Measurements from ENCODE around the gene KIF16B. TPM values are rescaled to one million over a fixed set of nuclear protein-coding genes. Genes with fewer than 3 reads are reported as not detected.

The KIF16B gene
- total RNA-seq, 2 experiments from 2014 or later: 3.5 to 4.2 TPM

- TF ChIP-seq, protein P1, sequence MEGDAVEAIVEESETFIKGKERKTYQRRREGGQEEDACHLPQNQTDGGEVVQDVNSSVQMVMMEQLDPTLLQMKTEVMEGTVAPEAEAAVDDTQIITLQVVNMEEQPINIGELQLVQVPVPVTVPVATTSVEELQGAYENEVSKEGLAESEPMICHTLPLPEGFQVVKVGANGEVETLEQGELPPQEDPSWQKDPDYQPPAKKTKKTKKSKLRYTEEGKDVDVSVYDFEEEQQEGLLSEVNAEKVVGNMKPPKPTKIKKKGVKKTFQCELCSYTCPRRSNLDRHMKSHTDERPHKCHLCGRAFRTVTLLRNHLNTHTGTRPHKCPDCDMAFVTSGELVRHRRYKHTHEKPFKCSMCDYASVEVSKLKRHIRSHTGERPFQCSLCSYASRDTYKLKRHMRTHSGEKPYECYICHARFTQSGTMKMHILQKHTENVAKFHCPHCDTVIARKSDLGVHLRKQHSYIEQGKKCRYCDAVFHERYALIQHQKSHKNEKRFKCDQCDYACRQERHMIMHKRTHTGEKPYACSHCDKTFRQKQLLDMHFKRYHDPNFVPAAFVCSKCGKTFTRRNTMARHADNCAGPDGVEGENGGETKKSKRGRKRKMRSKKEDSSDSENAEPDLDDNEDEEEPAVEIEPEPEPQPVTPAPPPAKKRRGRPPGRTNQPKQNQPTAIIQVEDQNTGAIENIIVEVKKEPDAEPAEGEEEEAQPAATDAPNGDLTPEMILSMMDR (IDR thresholded peaks at IDR 0.05): no peak
- Mint-ChIP-seq H3K27me3 (no peaks in the 10 kb centered on the region), H3K9me3 (no peaks in the 10 kb centered on the region), H3K4me3 (no peak overlapping the region), H3K36me3 (ENCODE audit: low read depth) (no peaks in the 10 kb centered on the region), H3K27ac (no peak overlapping the region), H3K4me1 (ENCODE audit: low read depth) (no peaks in the 10 kb centered on the region)
- ChIA-PET POLR2A (no interaction called here), CTCF (no interaction called here)
- DNase-seq: no peak
- ATAC-seq: no peak
- intact Hi-C loops (cut with micrococcal nuclease): no loop called here
Observed at GRCh38 chr20:16257021-16257420, 316.2 kb downstream of the KIF16B start.

- Mint-ChIP-seq H3K4me3 (no peak overlapping the region), H3K36me3 (ENCODE audit: low read depth) (no peaks in the 10 kb centered on the region), H3K4me1 (ENCODE audit: low read depth) (no peaks in the 10 kb centered on the region), H3K27me3 (no peaks in the 10 kb centered on the region), H3K27ac (no peak overlapping the region), H3K9me3 (no peaks in the 10 kb centered on the region)
- ChIA-PET POLR2A (no interaction called here), CTCF (no interaction called here)
- intact Hi-C loops (cut with micrococcal nuclease): no loop called here
- ATAC-seq (no peak), DNase-seq (no peak)
- TF ChIP-seq, protein P1 (IDR thresholded peaks at IDR 0.05): no peak
Observed at GRCh38 chr20:16246870-16247269, 326.4 kb downstream of the KIF16B start.

- Mint-ChIP-seq H3K36me3 (ENCODE audit: low read depth) (no peaks in the 10 kb centered on the region), H3K4me3 (no peak overlapping the region), H3K4me1 (ENCODE audit: low read depth) (no peaks in the 10 kb centered on the region), H3K27me3 (no peaks in the 10 kb centered on the region), H3K9me3 (no peaks in the 10 kb centered on the region), H3K27ac (no peak overlapping the region)
- ChIA-PET POLR2A (no interaction called here), CTCF (no interaction called here)
- ATAC-seq (no peak), DNase-seq (no peak)
- TF ChIP-seq, protein P1 (IDR thresholded peaks at IDR 0.05): no peak
- intact Hi-C loops (cut with micrococcal nuclease): no loop called here
Observed at GRCh38 chr20:16246291-16246690, 327.0 kb downstream of the KIF16B start.

DNA sequence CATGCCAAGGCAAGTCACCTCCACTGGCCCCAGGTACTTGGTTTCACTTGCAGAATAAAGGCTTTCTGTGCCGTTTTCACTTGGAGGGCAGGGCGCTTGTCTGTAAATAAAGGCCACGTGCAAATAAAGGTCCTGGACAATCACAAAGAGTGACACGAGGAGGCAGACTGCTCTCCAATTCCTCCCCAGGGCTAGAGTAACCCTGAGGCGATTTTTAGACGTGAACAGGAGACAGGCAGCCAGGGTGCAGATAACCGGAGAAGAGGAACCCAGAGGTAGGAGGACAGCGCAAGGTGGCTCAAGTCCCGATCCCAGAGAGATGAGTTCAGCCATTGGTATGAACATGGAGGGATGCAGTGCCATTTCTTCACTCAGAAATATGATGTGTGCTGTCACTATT lies 327.4 kb downstream of the KIF16B start:
- no peaks in the 10 kb centered on the region for H3K4me1 Mint-ChIP-seq (ENCODE audit: low read depth)
- no peaks in the 10 kb centered on the region for H3K36me3 Mint-ChIP-seq (ENCODE audit: low read depth)
- ATAC-seq (no peak), DNase-seq (no peak)
- H3K27me3 Mint-ChIP-seq: no peaks in the 10 kb centered on the region
- H3K27ac Mint-ChIP-seq: no peak overlapping the region
- TF ChIP-seq, protein P1 (IDR thresholded peaks at IDR 0.05): no peak
- no peak overlapping the region for H3K4me3 Mint-ChIP-seq
- CTCF ChIA-PET: no interaction called here
- POLR2A ChIA-PET: no interaction called here
- intact Hi-C loops (cut with micrococcal nuclease): no loop called here
- no peaks in the 10 kb centered on the region for H3K9me3 Mint-ChIP-seq

- H3K27me3 Mint-ChIP-seq: no peaks in the 10 kb centered on the region
- ChIA-PET POLR2A (no interaction called here), CTCF (no interaction called here)
- no peak overlapping the region for H3K4me3 Mint-ChIP-seq
- no peaks in the 10 kb centered on the region for H3K9me3 Mint-ChIP-seq
- no peaks in the 10 kb centered on the region for H3K4me1 Mint-ChIP-seq (ENCODE audit: low read depth)
- TF ChIP-seq, protein P1 (IDR thresholded peaks at IDR 0.05): no peak
- no peak overlapping the region for H3K27ac Mint-ChIP-seq
- intact Hi-C loops (cut with micrococcal nuclease): no loop called here
- ATAC-seq: no peak
- no peak for DNase-seq
- H3K36me3 Mint-ChIP-seq (ENCODE audit: low read depth): no peaks in the 10 kb centered on the region
Observed at GRCh38 chr20:16244892-16245291, 328.4 kb downstream of the KIF16B start.
